ENCODE results near the gene NOTUM.

DNA sequence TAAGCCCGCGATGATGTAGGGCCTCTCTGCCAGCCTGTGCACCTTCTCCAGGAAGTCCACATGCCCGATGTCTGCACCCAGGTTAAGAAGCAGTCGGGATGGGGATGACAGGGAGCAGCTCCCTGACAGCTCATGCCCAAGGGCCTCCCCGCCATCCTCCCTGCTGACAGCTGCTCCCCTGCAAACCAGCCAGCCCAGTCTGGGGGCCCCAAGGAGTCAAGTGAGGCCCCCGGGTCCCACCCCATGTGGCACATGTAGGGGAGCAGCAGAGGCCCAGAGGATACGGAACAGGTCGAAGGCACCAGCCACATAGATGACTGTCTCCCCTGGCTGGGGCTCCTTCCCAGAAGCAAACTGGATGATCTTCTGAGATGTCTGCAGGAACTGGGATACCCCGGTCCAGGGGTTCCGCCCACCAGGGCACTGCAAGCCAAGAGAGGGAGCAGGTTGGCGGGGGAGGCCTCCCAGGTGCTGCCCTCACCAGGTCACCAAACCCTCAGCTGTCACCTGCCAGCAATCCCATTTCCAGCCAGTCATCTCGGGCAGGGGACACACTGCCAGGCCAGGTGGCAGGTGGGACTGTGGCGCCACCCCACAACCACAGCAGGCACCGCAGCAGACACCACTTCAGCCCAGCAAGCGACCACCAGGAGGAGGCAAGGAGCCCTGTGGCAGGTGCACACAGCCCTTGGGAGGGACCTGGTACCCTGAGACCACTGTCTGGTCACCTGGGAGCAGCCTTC lies 54.3 kb downstream of the NOTUM start:
- TF ChIP-seq CTCF (conservative IDR thresholded peaks at IDR 0.05 in 1 of 2, IDR thresholded peaks at IDR 0.05 in 1 of 2; ENCODE audit: low read depth in 1 of 2, low read length in 2 of 2) (no peak), EZH2 (IDR thresholded peaks at IDR 0.05; ENCODE audit: low read length, missing control alignments) (no peak)
